Stimulated activated CD8-positive, alpha-beta memory T cell treated with anti-CD3 and anti-CD28 coated beads, Interleukin-15, amount 100 ng/mL, for 4 hours (primary cell): Measurements from ENCODE around the gene PPARA.
A peak's percentile ranks its signal among the peaks of the same experiment; 100 is the strongest.

ENCODE experiments used
- DNase-seq, 2 donors: peaks; one replicate each; pipeline ENCODE4 v3.0.0-alpha.2; 2020; ENCODE audit warnings: low read depth in 2 of 2

PPARA gene

GRCh38 chr22:46143491-46144147, 6.7 kb upstream of the PPARA start:
- DNase-seq = no peak

- DNase-seq = no peak
Observed at GRCh38 chr22:46145361-46145851, 4.9 kb upstream of the PPARA start.

DNA sequence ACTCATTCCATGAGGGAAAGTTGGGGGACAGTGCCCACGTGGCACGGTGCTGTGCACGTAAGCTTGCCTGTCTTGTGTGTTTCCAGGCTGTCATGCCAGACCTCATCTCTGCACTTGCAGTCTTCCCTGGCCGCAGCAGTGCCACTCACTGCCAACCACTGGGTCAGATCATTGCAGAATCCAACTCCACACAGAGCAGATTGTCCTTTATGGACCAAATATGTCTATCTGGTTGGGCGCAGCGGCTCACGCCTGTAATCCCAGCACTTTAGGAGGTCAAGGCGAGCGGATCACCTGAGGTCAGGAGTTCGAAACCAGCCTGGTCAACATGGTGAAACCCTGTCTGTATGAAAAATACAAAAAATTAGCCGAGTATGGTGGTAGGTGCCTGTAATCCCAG, 4.4 kb upstream of the PPARA start:
- DNase-seq = no peak

DNA sequence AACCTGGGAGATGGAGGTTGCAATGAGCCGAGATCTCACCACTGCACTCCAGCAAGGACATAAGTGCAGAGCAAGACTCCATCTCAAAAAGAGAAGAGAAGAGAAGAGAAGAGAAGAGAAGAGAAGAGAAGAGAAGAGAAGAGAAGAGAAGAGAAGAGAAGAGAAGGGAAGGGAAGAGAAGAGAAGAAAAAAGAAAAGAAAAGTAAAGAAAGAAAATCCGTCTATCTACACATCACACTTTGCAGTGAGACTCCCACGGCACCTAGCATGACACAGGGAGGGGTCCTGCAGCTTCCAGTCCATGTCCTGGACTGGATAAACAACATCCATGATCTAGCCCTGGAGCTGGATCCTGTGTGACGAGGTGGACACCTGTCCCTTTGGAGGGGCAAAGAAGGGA, 4.0 kb upstream of the PPARA start:
- no peak for DNase-seq

DNA sequence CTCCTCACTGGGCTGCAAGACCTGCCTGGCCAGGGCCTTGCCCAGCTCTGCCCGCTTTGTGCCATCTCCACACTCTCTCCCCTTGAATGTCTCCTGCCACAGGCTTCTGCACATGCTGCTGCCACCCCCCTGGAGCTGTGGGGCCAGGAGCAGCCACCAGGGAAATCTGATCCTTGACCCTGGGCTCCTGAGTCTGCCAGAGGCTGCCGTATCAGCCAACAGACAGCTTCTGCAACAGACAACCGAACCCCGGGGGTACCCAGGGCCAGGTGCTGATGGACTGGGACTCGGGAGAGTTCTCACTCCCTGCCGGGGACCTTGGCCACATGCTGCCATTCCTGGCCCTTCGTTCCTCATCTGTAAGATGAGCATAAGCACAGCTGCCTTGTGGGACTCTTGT, 3.3 kb upstream of the PPARA start:
- no peak for DNase-seq

- DNase-seq = no peak
Observed at GRCh38 chr22:46147471-46148267, 2.7 kb upstream of the PPARA start.

- no peak for DNase-seq
Observed at GRCh38 chr22:46148336-46148735, 2.0 kb upstream of the PPARA start.

DNA sequence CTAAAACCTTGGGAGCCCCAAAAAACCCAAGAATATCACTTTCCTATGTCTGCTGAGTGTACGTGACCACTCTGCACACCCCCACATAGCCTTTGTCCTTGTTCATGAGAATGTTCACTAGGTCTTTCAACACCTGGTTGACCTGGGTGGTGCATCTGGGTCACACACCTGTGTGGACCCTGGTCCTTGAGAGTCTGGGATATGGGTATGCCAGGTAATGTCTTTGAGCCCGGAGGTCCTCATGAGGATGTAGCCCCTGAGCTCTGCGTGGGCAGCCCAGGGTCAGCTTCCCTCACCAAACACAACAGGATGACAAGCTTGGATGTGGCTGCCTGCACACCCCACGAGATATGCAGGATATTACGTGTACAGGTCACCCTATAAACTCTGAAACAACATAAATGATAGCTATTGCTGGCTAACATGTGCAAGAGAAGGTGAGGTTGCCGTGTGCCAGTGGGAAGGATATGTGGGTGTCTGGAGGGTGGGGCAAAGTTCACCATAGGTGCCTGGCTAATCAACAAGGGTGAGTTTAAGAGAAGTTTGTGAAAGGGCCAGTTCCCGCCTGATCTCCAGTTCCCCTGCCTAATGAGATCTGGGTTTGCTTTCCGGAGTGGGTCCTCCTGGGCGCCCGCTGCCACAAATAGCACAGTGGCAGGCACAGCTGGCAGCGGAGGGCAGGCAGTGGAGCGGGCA, 1.4 kb upstream of the PPARA start:
- no peak for DNase-seq

- peak in 1 of 2 donors; percentile 15 for DNase-seq
Observed at GRCh38 chr22:46149512-46150033, 753 bp upstream of the PPARA start.

DNA sequence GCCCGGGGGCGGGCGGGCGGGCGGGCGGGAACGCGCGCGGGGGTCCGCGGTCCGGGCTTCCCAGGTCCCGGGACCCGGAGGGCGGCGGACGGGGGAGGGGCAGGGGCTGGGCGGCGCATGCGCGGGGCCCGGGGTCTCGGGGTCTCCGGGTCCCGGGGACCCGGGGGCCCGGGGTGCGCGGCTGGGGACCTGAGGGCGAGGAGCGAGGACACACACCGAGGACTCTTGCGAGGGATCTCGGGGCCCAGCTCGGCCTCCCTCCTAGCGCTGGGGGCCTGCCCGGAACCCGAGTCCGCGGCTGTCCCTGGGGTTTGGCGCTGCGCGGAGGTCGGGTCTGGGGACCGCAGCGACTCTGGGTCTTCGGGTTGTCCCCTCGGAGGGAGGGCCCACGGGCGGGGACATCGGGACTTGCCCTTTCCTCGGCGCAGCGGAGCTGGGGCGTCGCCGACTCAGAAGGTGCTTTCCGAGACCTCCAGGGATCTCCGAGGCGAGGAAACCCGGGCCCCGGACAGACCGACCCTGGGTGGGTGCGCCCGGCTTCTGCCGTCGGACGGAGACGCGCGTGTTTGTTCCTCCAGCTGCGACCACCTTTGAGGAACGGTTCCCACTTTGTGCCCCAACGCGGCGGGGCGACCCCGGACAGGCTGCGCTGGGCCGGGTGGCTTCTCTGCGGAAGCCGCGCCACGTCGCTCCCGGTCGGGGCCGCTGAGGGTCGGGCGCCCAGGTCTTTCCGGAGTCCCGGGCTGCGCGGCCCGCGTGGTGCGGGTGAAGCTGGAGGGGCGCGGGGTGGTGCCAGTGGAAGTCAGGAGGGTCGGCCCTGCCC, 540 bp downstream of the PPARA start:
- DNase-seq = peak; percentile 22 to 29

DNA sequence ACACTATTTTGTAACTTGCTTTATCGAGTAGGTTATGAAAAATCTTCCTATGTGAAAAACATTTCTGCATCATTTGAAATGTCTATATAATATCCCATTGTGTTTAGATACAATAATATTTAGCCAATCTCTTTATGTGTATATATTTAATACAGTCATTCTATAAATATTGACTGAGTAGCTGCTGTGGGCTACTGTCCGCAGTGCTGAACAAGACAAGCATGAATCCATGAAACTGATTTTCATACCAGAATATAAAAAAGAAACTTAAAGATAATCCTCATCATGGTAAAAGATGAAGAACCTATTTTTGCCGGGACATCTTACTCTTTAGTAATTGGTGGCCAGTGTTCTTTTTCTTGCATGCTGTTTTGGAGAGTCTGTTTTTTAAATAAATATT, 3.6 kb downstream of the PPARA start:
- DNase-seq = no peak

DNA sequence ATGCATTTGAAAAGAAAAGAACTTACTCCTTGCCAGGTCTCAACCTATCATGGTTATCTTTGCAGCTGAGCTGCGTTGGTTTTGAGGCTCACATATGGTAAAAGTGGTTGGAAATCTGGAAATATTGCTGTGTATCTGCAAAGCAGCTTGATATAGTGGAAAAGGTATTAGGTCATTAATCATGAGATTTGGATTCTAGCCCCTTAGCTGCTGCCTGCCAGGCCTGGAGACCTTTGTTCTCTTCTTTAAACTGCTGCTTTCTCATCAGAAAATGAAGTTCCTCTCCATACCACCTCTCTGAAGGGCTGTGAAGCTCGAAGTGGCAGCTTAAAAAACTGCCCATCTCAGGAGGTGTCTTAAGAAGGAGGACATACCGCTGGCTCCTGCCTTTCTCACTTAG, 5.7 kb downstream of the PPARA start:
- DNase-seq = no peak

DNA sequence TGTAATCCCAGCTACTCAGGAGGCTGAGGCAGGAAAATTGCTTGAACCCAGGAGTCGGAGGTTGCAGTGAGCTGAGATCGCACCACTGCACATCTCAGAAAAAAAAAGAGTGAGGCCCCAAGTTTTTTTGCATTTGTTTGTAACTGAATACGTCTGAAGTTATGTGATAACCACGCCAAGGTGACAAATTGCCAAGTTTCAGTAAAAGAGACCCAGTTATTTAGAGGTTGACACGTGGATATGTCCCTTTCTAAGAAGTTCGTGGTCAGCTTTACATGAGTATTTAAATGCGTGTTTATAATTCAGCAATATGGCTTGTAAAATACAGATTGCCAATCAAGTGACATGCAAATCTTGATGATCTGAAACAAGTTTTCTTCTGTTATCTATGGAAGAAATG, 8.0 kb downstream of the PPARA start:
- DNase-seq = no peak

DNA sequence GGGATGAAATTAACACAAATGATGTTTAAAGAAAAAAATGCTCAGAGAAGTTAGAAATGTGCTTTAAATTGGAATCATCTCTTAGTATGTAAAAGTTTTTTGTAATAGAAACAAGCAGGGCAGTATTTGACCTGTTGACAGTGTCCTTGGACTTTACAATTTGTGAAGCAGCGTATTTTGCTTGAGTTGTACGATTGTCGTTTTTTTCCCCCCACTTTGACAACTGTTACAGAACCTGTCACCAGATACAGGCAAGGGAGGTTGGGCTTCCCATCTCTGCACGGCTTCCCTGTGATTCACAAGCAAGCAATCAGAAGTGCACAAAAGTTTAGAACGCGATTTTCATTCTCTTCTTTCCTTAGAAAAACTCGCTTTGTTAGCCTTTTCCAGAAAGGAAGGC, 8.9 kb downstream of the PPARA start:
- no peak for DNase-seq

GRCh38 chr22:46159777-46160176, 9.5 kb downstream of the PPARA start:
- no peak for DNase-seq

DNA sequence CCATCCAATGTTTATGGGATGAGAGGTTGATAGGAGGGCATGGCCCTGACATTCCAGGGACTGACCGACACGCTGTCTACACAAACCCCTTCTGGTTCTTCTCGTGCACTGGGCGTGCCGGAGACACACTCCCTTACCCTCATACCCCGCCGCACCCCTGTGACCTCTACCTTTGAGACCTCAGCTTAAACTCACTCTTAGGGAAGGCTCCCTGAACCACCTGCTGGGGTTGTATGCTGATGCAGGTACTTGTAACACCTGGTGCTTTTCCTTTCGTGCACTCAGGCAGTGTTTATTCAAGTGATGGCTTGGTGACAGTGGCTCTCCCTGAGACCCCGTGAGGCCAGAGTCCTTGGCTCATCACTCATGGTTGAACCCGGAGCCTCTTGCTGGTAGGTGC, 12.0 kb downstream of the PPARA start:
- no peak for DNase-seq

DNA sequence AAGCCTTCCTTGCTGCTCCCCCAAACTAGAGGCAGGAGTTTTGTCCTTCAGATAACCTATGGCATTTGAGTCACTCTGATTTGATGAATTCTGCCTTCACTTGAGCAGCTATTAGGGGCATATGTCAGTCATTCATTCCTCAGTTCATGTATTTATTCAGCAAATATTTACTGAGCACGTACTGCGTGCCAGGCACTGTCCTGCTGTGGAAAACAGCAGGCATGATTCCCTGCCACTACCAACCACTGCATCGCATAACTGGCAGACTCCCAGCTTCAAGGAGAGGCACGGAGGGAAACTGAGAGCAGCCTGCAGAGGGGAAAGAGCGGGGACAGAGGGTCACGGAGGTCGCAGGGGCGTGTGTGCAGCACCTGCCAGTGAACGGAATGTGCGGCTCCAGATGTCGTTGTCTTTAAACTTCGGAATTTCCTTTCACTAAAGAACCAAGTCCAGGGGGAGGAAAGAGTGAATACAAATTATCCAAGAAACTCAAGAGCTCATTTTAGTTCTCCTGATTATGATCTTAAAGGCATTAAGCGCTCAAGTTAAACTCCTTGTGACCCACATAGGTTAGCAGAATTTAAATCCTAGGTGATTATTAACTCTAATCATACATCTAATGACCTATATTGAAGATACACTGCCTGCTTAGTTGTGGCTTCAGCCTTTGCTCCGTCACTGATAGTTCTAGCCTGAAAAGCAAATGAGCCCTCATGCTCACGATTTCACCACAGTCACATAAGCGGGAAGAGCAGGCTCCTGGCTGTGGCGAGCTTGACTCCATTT, 12.6 kb downstream of the PPARA start:
- DNase-seq = no peak

GRCh38 chr22:46163557-46163888, 13.2 kb downstream of the PPARA start:
- no peak for DNase-seq

- no peak for DNase-seq
Observed at GRCh38 chr22:46165977-46166376, 15.7 kb downstream of the PPARA start.

DNA sequence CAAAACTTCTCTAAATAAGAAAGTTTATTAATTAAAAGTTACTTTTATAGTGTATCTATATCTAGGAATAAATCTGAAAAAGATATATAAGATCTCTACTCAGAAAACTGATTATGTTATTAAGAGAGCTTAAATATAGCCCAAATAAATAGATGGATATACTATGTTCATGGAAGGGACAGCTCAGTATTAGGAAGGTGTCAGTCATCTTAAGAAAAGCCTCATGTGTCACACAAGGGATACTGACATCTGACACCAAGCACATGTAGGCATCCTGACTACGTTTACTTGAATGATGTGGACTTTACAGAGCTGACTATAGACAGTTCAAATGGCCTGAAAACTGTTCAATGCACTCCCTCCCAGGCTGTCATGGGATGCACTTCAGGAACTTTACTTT, 19.3 kb downstream of the PPARA start:
- no peak for DNase-seq

- no peak for DNase-seq
Observed at GRCh38 chr22:46171940-46172339, 21.6 kb downstream of the PPARA start.
